Sigmoid colon (tissue), 7 donors: Measurements from ENCODE around the gene PPFIBP2. TPM values are rescaled to one million over a fixed set of nuclear protein-coding genes. Genes with fewer than 3 reads are reported as not detected.

Experiments used
- DNase-seq: peaks from one replicate; pipeline ENCODE4 v3.0.0-alpha.2; 2019
- H3K27ac ChIP-seq, 4 donors: fragments of 200-600 bp; sonication (generic); one replicate each; pipeline ENCODE4 v1.5.1; 2016 to 2019; ENCODE audit warnings: mild to moderate bottlenecking in 1 of 4
- H3K27me3 ChIP-seq, 3 donors: fragments of 200-600 bp; sonication (generic); one replicate each; pipeline ENCODE4 v1.5.1; 2019; ENCODE audit warnings: mild to moderate bottlenecking in 1 of 3
- H3K36me3 ChIP-seq, 4 donors: fragments of 200-600 bp; sonication (generic); one replicate each; pipeline ENCODE4 v1.5.1; 2016 to 2019
- H3K4me1 ChIP-seq, 4 donors: fragments of 200-600 bp; sonication (generic); one replicate each; pipeline ENCODE4 v1.5.1; 2017 to 2019
- H3K4me3 ChIP-seq, 4 donors: fragments of 200-600 bp; sonication (generic); one replicate each; pipeline ENCODE4 v1.5.1; 2017 to 2019; ENCODE audit warnings: mild to moderate bottlenecking in 2 of 4, moderate library complexity in 1 of 4
- H3K9me3 ChIP-seq, 4 donors: fragments of 200-600 bp in 3 of 4; sonication (generic) in 3 of 4; one replicate each; pipeline versions ENCODE4 v1.5.1 to v1.6.1; 2013 to 2019
- CTCF ChIP-seq, 4 experiments: fragments of 450-650 bp in 3 of 4; fragments of 200-600 bp in 1 of 4; IDR thresholded peaks; one replicate each; pipeline ENCODE4 v1.5.1; 2016 to 2019; ENCODE audit warnings: antibody characterized with exemption in 4 of 4, mild to moderate bottlenecking in 3 of 4, moderate library complexity in 2 of 4
- EP300 ChIP-seq, 4 donors: sonication (generic); formaldehyde crosslinking; IDR thresholded peaks; one replicate each; pipeline ENCODE4 v1.6.1; 2017; ENCODE audit warnings: antibody characterized with exemption in 4 of 4
- POLR2A ChIP-seq, 2 donors: fragments of 450-650 bp; IDR thresholded peaks; one replicate each; pipeline ENCODE4 v1.6.1; 2016; ENCODE audit warnings: antibody characterized with exemption in 2 of 2, mild to moderate bottlenecking in 2 of 2, moderate library complexity in 2 of 2
- POLR2AphosphoS5 ChIP-seq, 4 donors: sonication (generic); formaldehyde crosslinking; IDR thresholded peaks; one replicate each; pipeline ENCODE4 v1.6.1; 2017; ENCODE audit warnings: antibody characterized with exemption in 4 of 4
- WGBS, 2 donors: extraction: QIAGEN DNeasy Blood & Tissue Kit; methylation state at CpG; one replicate each; pipeline ENCODE4 v1.1.7; 2013; 5-methylcytosine and 5-hydroxymethylcytosine counted together
- intact Hi-C: fragments of 100-400 bp; cut with DNase I; formaldehyde crosslinking; loops from one replicate; pipeline ENCODE4 v1.15.1; 2023
- polyA plus RNA-seq, 3 donors: library from polyadenylated mRNA; stranded (reverse); fragments of 200-250 nt; gene quantifications; one replicate each; pipeline ENCODE4 v1.2.3, GENCODE V29; 2013
- total RNA-seq, 4 donors: library from RNA; depleted of rRNA; stranded (reverse); fragments of >200 nt; gene quantifications; one replicate each; pipeline ENCODE4 v1.1.0, GENCODE V29; 2016
- donor health status: healthy with polysubstance abuse.
- donor health status: Bipolar disorder and iron deficiency.
- donor health status: healthy.

The PPFIBP2 gene
- total and polyA plus RNA-seq, 7 donors = 4.1 to 33.5 (median 11.6) TPM

GRCh38 chr11:7668911-7669310 is 155.1 kb downstream of the PPFIBP2 start:
- Histone ChIP-seq H3K4me1 (peaks cover 0 to 13% (median 11%) of the 10 kb centered on the region in 4 donors), H3K4me3 (no peak overlapping the region), H3K27me3 (peaks cover 4 to 23% (median 19%) of the 10 kb centered on the region in 3 donors), H3K9me3 (peaks cover 0 to 4% (median 0%) of the 10 kb centered on the region in 4 donors), H3K27ac (no peak overlapping the region), H3K36me3 (no peaks in the 10 kb centered on the region)
- TF ChIP-seq CTCF (IDR thresholded peaks at IDR 0.05) = no peak
- TF ChIP-seq POLR2AphosphoS5 (IDR thresholded peaks at IDR 0.05) = no peak
- TF ChIP-seq EP300 (IDR thresholded peaks at IDR 0.05) = no peak
- TF ChIP-seq POLR2A (IDR thresholded peaks at IDR 0.05) = no peak
- intact Hi-C loops = loop anchor here (5.0 kb wide), 1 partner anchor 157 kb away; the partner anchor contains the start of gene PPFIBP2
- DNase-seq = no peak
- 63 to 77% methylated on average over 5 of the region's 5 CpGs for WGBS, 2 donors

DNA sequence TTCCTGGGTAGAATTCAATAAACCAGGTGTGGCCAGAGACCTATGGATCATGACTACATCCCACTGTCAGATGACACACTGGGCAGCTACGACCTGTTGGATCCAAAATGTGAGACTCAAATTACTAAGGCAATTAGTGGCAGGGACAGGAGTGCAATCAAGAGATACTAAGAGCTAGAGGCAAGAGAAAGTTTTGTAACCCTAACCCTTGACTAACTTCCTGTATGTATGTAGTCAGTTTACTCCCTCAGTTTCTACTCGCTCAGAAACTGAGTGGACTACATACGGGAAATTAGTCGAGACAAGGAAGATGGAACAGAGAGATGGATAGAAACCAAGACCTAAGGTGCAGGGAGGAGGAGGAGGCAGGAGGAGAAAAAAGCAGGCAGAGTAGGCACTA is 156.8 kb downstream of the PPFIBP2 start:
- 65 to 71% methylated on average over 4 of the region's 4 CpGs for WGBS, 2 donors
- Histone ChIP-seq H3K9me3 (no peaks in the 10 kb centered on the region), H3K27me3 (peaks cover 4 to 32% (median 21%) of the 10 kb centered on the region in 3 donors), H3K4me1 (peaks cover 0 to 18% (median 16%) of the 10 kb centered on the region in 4 donors), H3K27ac (no peak overlapping the region), H3K36me3 (no peaks in the 10 kb centered on the region), H3K4me3 (no peak overlapping the region)
- intact Hi-C loops = no loop called here
- TF ChIP-seq POLR2AphosphoS5 (IDR thresholded peaks at IDR 0.05) (no peak), CTCF (IDR thresholded peaks at IDR 0.05) (no peak), EP300 (IDR thresholded peaks at IDR 0.05) (no peak), POLR2A (IDR thresholded peaks at IDR 0.05) (no peak)
- DNase-seq = no peak

DNA sequence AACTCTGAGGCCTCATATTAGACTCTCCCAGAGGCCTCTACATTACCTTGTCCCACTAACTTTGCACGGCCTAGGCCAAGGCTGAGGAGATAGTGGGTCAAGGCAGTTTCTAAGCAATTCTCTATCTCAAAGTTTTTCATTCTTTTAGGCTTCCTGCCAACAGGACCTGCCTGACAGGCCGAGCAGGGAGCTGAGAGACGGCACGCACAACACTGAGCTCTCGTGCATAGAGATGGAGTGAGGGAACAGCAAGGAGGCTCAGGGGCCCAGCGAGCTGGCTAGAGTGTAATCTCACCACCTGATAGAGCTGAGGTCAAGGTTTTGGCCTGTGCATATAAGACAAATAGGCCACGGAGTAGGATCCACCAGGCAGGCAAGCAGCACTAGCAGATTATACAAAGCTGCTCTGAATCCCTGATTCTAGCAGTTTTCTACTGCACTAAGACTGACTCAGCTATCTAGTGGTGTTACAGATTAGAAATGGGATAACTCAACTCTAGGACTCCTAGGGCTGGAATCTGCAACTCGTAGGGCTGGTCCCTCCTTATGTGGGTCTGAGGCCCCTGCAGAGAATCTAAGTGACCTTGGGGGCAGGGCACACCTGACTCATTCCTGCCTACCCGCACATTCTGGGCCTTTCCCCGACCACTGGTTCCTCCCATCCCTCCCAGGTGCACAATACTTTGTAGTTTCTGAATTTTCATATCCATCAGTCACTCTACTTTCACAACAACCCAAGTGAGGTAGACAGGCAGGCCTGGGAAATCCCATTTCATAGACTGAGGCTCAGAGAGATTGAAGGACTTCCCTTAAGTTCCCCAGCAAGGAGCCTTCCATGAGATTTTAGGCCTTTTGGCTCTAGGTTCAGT is 157.8 kb downstream of the PPFIBP2 start:
- no peaks in the 10 kb centered on the region for H3K9me3 ChIP-seq
- peaks cover 4 to 32% (median 21%) of the 10 kb centered on the region in 3 donors for H3K27me3 ChIP-seq
- no peak for DNase-seq
- TF ChIP-seq EP300 (IDR thresholded peaks at IDR 0.05) (no peak), POLR2AphosphoS5 (IDR thresholded peaks at IDR 0.05) (no peak), CTCF (IDR thresholded peaks at IDR 0.05) (no peak), POLR2A (IDR thresholded peaks at IDR 0.05) (no peak)
- H3K4me1 ChIP-seq = peaks cover 0 to 18% (median 16%) of the 10 kb centered on the region in 4 donors
- H3K36me3 ChIP-seq = no peaks in the 10 kb centered on the region
- intact Hi-C loops = no loop called here
- WGBS, 2 donors = 48 to 83% methylated on average over 10 of the region's 10 CpGs
- H3K4me3 ChIP-seq = no peak overlapping the region
- H3K27ac ChIP-seq = no peak overlapping the region

DNA sequence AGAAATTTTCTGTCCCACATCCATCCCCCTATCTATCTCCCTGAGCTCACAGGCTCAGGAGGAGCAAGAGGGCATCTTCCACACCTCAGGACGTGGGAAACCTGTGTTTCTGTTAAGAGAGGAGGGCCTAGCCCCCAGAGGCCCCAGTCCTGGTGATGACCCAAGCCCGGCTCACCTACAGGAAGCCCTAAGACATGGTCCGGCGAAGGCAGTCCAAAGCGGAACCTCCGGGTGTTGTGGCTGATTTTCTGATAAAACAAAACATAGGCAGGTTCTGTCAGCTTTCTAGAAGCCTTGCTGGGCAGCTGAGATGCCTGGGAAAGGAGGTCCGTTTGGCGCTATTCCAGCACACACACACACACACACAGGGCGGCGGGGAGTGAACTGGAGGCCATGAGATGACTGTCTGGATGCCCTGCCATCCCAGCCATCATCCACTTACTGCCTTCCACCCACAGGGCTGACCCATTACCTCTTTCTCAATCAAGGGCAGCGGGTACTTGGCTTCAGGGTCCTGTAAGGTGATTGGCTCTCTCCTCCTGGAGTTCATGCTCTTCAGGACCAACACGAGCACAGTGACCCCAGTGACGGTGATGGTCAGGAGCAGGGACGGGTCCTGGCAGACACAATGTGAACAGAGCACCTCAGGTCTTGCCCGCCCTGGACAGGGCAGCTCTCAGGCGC is 158.6 kb downstream of the PPFIBP2 start:
- H3K4me3 ChIP-seq = peak overlapping the region in 1 of 4 donors; percentile 46
- no peaks in the 10 kb centered on the region for H3K36me3 ChIP-seq
- no peak for TF ChIP-seq CTCF (IDR thresholded peaks at IDR 0.05)
- TF ChIP-seq EP300 (IDR thresholded peaks at IDR 0.05) = no peak
- TF ChIP-seq POLR2A (IDR thresholded peaks at IDR 0.05) = no peak
- TF ChIP-seq POLR2AphosphoS5 (IDR thresholded peaks at IDR 0.05) = no peak
- intact Hi-C loops = no loop called here
- H3K9me3 ChIP-seq = no peaks in the 10 kb centered on the region
- WGBS, 2 donors = 91 to 93% methylated on average over 16 of the region's 16 CpGs
- H3K27me3 ChIP-seq = peaks cover 4 to 32% (median 21%) of the 10 kb centered on the region in 3 donors
- H3K27ac ChIP-seq = no peak overlapping the region
- no peak for DNase-seq
- H3K4me1 ChIP-seq = peaks cover 0 to 24% (median 18%) of the 10 kb centered on the region in 4 donors
